ENCODE data around the gene CTR9.
"Not testable (repeated sequence)": the region's sequence is repeated elsewhere in the genome, so short reads cannot be mapped to it uniquely, and the experiment has no call there.

Gene CTR9

DNA sequence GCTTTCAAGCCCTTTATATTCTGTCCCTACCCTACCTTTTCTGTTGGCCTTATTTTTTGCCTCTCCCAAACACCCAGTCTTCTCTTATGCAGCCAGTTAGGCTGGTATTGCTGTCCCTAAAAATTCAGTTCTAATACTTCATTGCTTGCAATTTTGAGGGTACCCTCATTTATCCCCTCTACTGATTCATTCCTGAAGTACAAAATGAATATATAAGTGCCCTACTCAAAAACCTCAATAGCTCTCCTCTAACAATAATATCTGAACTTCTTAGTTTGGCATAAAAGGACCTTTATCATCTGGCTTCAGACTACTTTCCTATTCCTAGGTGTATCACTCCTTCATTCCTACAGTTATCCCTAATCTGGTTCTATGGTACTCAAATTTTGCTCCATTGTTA lies 62.9 kb downstream of the CTR9 start:
- H3K4me3 ChIP-seq (ENCODE audit: low read depth, low read length): no peak overlapping the region

GRCh38 chr11:10818594-10818993 lies 67.5 kb downstream of the CTR9 start:
- H3K4me3 ChIP-seq (ENCODE audit: low read depth, low read length): no peak overlapping the region

- H3K4me3 ChIP-seq (ENCODE audit: low read depth, low read length): not testable (repeated sequence)
These were observed 71.4 kb downstream of the CTR9 start for GRCh38 chr11:10822491-10822890.

GRCh38 chr11:10823152-10823579 lies 72.1 kb downstream of the CTR9 start:
- H3K4me3 ChIP-seq (ENCODE audit: low read depth, low read length): no peak overlapping the region

- no peak overlapping the region for H3K4me3 ChIP-seq (ENCODE audit: low read depth, low read length)
These were observed 73.8 kb downstream of the CTR9 start for GRCh38 chr11:10824888-10825287.

DNA sequence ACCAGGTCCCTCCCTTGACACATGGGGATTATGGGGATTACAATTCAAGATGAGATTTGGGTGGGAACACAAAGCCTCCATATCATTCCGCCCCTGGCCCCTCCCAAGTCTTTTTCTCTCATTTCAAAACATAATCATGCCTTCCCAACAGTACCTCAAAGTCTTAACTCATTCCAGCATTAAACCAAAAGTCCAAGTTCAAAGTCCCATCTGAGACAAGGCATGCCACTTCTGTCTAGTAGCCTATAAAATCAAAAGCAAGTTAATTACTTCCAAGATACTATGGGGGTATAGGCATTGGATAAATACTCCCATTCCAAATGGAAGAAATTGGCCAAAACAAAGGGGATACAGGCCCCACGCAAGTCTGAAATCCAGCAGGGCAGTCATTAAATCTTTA lies 77.4 kb downstream of the CTR9 start:
- no peak overlapping the region for H3K4me3 ChIP-seq (ENCODE audit: low read depth, low read length)

- no peak overlapping the region for H3K4me3 ChIP-seq (ENCODE audit: low read depth, low read length)
These were observed 78.1 kb downstream of the CTR9 start for GRCh38 chr11:10829139-10829538.
